Measurements from ENCODE around the gene SRPX2. TPM values are rescaled to one million over a fixed set of nuclear protein-coding genes. Genes with fewer than 3 reads are reported as not detected.

Gene SRPX2
- total RNA-seq = 78.2 and 99.2 TPM in 2 replicates

GRCh38 chrX:100643956-100644860, at the start of gene SRPX2:
TSS of gene SRPX2 (plus strand) at chrX:100644199. CDS start at chrX:100646323, 2,124 bp downstream.

GRCh38 chrX:100636321-100636991, 7.5 kb upstream of the SRPX2 start, which contains the start of gene TSPAN6:
TSS of gene TSPAN6 (minus strand) at chrX:100636806. CDS start at chrX:100636694, 112 bp downstream.

Other genes starting within 250 kb of the SRPX2 start
- under 0.01 TPM in 1 of 2 replicates, not detected in the other for gene PCDH19, start 233.9 kb upstream of the SRPX2 start, total RNA-seq
- not detected in 2 replicates for gene TNMD, start 59.3 kb upstream of the SRPX2 start, total RNA-seq
- gene TSPAN6, start 7.4 kb upstream of the SRPX2 start, total RNA-seq = 16.6 and 17.6 TPM in 2 replicates
- 2.6 and 4.7 TPM in 2 replicates for gene SYTL4, start 87.9 kb downstream of the SRPX2 start, total RNA-seq
- gene CSTF2, start 176.2 kb downstream of the SRPX2 start, total RNA-seq = 11.4 and 16.6 TPM in 2 replicates
- gene NOX1, start 230.2 kb downstream of the SRPX2 start, total RNA-seq = not detected in 2 replicates